Hematopoietic multipotent progenitor cell treated with erythropoietin and hydrocortisone succinate and interleukin-3 and kit ligand, for 8 days (in vitro differentiated cells): ENCODE results near the gene IL21R.

Source experiments
- DNase-seq: peaks from one replicate; pipeline ENCODE4 v3.0.0-alpha.2; 2015

Gene IL21R

GRCh38 chr16:27498031-27498825 is 96.3 kb downstream of the IL21R start:
- DNase-seq, result no peak

DNA sequence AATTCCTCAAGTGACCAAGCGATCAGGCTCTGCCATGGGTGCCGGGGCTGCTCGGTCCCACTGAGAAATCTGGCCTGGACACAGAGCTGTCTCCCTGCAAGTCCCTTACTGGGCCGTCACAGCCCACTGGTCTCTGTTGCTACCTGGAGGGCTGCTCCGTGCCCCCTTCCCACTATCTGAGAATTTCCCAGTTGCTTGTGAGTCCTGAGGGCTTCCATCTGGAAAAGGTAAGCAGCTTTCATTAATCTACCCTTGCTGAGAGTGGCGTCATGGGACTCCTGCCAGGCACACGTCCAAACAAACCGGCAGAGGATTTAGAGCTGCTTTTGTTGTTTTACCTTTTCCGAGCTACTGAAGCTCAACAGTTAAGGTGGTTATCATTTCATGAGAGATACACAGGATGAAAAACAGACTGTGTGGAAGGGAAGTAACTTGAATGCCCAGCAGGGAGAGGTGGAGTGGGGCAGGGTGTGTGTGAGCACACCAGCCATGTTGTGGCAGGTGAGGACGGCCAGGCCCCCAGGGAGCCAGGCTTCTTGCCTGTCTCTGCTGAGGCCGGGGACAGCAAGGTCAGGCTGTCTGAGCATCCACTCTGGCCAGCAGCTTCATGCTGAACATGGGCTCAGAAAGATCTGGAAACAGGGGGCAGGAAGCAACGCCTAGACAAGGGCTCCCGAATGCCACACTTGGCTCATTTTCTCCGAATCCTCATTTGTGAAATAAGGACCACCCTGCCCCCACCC is 97.1 kb downstream of the IL21R start:
- DNase-seq, result no peak

DNA sequence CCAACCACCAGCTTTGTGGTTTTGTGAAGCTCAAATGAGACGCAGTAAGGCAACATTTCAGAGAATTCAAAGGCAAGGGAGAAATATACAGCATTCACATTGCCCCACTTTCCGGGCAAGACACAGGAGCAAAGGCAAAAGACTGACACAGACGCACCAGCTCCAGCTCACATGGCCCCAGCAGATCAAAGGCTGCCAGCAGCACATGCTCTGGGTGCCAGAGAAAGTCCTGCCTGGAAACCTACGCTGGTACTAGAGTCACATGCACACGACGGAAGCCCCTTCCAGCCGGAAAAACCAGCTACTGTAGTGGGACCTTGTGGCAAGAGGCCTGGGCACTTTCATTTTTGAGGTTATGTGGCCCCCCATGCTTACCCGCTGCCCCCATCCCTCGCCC is 97.7 kb downstream of the IL21R start:
- no peak for DNase-seq

GRCh38 chr16:27500801-27501200 is 98.8 kb downstream of the IL21R start:
- no peak for DNase-seq
